Measurements from ENCODE around the gene MICALL2.

MICALL2 gene

DNA sequence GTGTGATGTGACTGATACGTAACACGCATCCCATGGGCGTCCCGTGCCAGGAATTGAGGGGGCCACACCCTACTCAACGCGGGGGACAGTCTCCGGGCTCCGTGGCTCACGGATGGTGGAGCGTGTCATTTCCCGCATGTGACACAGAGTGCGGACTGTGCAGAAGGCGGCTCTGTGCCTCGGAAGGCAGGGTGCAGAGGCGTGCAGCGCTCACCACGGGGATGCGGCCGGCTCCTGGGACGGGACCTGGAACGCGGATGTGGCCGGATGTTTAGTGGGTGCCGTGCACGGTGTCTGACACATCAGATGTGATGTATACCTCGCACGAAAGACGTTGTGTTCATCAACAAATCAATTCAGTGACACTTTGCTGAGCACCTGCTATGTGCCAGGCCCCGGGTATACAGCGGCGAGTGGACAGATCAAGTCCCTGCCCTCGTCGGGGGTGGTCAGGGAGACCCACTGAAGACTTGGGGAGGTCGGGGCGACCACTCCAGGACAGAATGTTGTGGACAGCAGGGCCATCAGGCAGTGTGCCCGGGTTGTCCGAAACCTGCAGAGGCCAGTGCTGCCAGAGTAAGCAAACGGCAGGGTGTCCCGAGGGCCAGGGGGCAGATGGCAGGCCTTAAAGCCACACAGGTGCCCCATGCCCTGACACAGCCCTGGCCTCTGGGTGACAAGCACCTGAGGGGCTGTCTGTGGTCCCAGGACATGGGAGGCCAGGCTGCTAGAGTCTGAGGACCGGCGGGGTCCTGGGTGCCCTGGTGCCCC, 38.1 kb downstream of the MICALL2 start:
- H3K9me3 ChIP-seq (ENCODE audit: control insufficient read depth, insufficient read depth, low read length), result no peaks in the 10 kb centered on the region
- H3K9ac ChIP-seq (ENCODE audit: low read depth, low read length), result no peak overlapping the region
- H3K4me1 ChIP-seq (ENCODE audit: insufficient read depth, low read length), result peaks cover 10% of the 10 kb centered on the region
- H3K36me3 ChIP-seq (ENCODE audit: insufficient read depth, low read length), result no peaks in the 10 kb centered on the region

DNA sequence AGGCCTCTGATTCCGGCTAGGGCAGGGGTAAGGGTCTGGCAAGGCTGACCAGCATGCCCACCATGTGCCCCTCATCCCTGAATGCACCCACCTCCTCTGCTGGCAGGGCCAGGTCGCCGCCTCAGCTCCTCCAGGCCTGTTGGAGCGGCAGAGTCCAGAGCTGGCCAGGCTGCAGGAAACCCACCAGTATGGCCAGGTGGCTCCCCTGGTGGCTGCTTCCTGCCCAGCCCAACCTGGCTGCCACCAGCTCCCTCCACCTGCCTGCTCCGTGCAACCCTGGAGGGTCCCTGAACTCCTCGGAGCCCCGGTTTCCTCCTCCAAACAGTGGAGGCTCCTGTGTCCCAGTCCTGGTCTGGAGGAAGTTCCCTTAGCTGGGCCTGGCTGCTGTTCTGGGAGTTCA, 39.6 kb downstream of the MICALL2 start:
- H3K4me1 ChIP-seq (ENCODE audit: insufficient read depth, low read length), result peaks cover 10% of the 10 kb centered on the region
- H3K9me3 ChIP-seq (ENCODE audit: control insufficient read depth, insufficient read depth, low read length), result no peaks in the 10 kb centered on the region
- H3K36me3 ChIP-seq (ENCODE audit: insufficient read depth, low read length), result no peaks in the 10 kb centered on the region
- H3K9ac ChIP-seq (ENCODE audit: low read depth, low read length), result no peak overlapping the region

DNA sequence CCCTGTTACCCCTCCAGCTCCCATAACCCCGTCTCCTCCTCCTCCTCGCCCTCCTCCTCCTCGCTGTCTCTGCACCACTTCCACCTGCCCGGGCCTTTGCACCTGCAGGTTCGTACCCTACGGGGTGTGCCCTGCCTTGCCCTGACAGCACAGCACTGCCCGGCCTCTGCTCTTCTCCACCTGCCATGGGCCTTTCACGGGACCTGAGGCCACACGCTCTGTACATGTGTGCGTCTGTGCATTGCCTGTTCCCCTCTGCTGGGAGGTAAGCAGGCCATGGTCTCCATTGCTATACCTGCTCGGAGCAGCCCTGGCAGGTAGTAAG, 40.0 kb downstream of the MICALL2 start:
- H3K9ac ChIP-seq (ENCODE audit: low read depth, low read length), result no peak overlapping the region

DNA sequence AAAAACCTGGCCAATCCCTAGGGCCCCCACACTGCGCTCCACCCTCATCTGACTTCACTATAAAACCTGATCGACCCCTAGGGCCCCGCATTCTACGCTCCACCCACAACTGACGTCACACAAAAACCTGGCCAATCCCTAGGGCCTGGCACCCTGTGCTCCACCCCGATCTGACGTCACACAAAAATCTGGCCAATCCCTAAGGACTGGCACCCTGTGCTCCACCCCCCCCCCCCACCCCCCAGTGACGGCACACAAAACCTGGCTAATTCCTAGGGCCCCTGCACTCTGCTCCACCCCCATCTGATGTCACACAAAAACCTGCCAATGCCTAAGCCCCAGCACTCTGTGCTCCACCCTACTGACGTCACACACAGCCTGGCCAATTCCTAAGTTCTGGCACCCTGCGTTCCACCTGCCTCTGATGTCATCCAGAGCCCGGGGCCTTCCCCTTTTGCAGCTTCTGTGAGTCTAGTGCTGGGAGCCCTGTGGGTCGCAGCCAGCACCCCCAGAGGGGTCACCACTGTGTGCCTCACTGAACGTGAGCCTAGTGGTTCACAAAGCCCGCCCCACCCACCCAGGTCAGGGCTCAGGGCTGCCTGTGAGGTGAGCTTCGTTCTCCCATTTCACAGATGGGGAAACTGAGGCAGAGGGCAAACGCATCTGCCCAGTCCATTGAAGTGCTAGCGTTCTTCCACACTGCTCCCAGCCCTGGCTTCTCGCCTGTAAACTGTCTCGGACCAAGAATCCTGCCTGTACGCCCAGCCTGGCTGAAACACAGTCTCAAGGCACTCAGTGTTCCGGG, 40.6 kb downstream of the MICALL2 start:
- H3K9ac ChIP-seq (ENCODE audit: low read depth, low read length), result no peak overlapping the region
- H3K4me1 ChIP-seq (ENCODE audit: insufficient read depth, low read length), result peaks cover 10% of the 10 kb centered on the region
- H3K36me3 ChIP-seq (ENCODE audit: insufficient read depth, low read length), result no peaks in the 10 kb centered on the region
- no peaks in the 10 kb centered on the region for H3K9me3 ChIP-seq (ENCODE audit: control insufficient read depth, insufficient read depth, low read length)

More for the DNA sequence above, 40.0 kb downstream of the MICALL2 start:
- Histone ChIP-seq H3K36me3 (ENCODE audit: insufficient read depth, low read length) (no peaks in the 10 kb centered on the region), H3K9me3 (ENCODE audit: control insufficient read depth, insufficient read depth, low read length) (no peaks in the 10 kb centered on the region), H3K4me1 (ENCODE audit: insufficient read depth, low read length) (peaks cover 10% of the 10 kb centered on the region)

DNA sequence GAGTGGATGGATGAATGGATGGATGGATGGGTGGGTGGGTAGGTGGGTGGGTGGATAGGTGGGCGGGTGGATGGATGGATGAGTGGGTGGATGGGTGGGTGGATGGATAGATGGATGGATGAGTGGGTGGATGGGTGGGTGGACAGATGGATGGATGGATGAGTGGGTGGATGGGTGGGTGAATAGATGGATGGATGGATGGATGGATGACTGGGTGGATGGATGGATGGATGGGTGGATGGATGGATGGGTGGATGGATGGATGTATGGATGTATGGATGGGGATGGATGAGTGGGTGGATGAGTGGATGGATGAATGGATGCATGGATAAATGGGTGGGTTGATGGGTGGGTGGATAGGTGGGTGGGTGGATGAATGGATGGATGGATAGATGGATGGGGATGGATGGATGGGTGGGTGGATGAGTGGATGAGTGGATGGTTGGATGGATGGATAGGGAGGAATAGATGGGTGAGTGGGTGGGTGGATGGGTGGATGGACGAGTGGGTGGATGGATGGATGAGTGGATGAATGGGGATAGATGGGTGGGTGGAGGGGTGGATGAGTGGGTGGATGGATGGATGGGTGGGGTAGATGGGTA, 43.8 kb downstream of the MICALL2 start:
- Histone ChIP-seq H3K36me3 (ENCODE audit: insufficient read depth, low read length) (no peaks in the 10 kb centered on the region), H3K4me1 (ENCODE audit: insufficient read depth, low read length) (peaks cover 6% of the 10 kb centered on the region), H3K9ac (ENCODE audit: low read depth, low read length) (no peak overlapping the region), H3K9me3 (ENCODE audit: control insufficient read depth, insufficient read depth, low read length) (no peaks in the 10 kb centered on the region)

DNA sequence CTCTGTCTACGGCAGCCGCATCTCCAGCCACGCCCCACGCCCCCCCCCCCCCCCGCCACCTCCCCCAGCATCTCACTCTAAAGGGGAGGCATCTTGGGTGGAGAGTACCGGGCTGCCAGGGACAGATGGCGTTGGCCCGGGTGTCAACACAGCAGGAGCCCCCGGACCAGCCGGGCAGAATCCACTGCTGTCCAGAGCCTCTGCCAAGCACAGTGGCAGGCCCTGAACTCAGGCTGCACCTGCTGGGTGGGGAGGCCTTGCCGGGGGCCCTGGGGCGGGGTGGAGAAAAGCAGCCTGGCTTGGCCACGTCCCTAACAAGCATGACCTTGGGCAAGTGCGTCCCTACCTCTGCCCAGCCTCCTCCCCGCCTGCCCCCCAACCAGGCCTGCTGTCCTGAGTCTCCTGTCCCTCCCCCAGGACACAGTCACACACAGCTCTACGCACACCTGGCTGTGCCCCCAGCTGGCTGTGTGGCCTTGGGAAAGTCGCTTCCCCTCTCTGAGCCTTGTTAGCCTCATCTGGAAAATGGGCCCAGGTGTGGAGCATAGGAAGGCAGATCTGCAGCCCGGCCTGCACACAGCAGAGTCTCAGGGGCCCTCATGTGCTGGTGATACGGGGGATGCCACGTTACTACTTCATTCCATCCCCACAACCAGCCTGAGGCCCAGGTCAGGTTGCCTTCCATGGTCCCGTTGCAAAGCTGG, 45.2 kb downstream of the MICALL2 start:
- H3K9me3 ChIP-seq (ENCODE audit: control insufficient read depth, insufficient read depth, low read length), result no peaks in the 10 kb centered on the region
- no peak overlapping the region for H3K9ac ChIP-seq (ENCODE audit: low read depth, low read length)
- peaks cover 6% of the 10 kb centered on the region for H3K4me1 ChIP-seq (ENCODE audit: insufficient read depth, low read length)
- H3K36me3 ChIP-seq (ENCODE audit: insufficient read depth, low read length), result no peaks in the 10 kb centered on the region

DNA sequence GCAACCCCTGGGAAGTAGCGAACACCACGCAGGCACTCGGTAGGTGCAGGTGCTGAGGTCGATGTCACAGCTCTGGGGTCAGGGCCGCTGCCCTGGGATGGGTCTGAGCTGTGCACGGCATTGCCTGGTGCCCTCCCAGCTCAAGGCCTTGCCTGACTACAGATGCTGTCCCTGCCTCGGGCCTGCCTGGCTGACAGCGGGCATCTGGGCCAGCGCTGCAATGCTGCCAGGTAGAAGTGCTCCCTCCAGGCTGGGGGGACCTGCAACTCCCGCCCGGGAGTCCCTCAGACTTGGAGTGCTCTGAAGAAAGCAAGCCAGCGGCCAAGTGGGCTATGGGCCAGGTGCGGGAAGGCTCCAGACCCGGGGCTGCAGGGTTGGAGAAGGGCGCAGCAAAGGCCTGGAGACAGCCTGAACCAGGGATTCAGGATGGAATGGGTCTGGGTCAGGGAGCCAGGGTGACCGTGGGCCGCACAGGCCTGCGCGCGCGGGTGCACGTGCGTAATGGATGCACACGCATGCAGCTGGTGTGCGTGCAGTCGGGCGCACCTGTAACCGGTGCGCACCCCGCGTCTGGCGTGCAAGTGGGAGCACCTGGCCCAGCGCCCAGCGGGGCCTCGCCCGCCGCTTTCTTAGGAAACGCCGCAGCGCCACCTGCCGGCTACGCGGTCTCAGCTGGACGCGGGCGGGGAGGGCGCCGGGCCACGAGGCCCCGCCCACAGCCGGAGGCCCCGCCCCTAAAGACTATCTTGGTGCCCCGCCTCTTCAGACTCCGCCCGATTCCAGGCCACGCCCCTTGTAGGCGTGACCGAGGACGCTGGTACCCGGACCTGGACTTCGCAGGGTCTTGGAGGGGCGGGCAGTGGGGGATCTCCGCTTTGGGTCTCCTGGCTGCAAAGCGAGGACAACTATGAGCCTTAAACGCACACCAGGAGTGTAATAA, 46.7 kb downstream of the MICALL2 start:
- Histone ChIP-seq H3K36me3 (ENCODE audit: insufficient read depth, low read length) (no peaks in the 10 kb centered on the region), H3K9ac (ENCODE audit: low read depth, low read length) (no peak overlapping the region; the same call in 1 of the 2 replicates), H3K4me1 (ENCODE audit: insufficient read depth, low read length) (no peaks in the 10 kb centered on the region; the same call in 1 of the 2 replicates), H3K9me3 (ENCODE audit: control insufficient read depth, insufficient read depth, low read length) (no peaks in the 10 kb centered on the region)

DNA sequence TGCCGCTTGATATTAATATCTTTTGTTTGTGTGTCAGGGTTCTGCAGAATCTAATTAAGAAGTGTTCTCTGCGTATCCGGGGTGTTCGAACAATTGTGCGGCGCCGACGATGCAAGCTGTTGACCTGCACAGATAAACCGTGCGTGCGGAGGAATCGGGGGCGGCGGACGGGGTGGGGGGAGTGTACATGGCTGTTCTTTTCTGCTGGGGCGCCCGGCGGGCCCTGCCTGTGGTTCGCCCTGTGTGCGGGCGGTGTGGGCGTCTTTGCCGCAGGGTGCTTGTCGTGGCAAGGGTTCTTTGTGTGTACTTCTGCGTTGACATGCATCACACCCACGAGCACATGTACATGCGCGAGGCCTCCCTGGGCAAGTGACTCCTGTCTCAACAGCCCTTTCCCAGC, 47.9 kb downstream of the MICALL2 start:
- Histone ChIP-seq H3K4me1 (ENCODE audit: insufficient read depth, low read length) (no peaks in the 10 kb centered on the region; the same call in 1 of the 2 replicates), H3K36me3 (ENCODE audit: insufficient read depth, low read length) (no peaks in the 10 kb centered on the region), H3K9ac (ENCODE audit: low read depth, low read length) (no peak overlapping the region), H3K9me3 (ENCODE audit: control insufficient read depth, insufficient read depth, low read length) (no peaks in the 10 kb centered on the region)

DNA sequence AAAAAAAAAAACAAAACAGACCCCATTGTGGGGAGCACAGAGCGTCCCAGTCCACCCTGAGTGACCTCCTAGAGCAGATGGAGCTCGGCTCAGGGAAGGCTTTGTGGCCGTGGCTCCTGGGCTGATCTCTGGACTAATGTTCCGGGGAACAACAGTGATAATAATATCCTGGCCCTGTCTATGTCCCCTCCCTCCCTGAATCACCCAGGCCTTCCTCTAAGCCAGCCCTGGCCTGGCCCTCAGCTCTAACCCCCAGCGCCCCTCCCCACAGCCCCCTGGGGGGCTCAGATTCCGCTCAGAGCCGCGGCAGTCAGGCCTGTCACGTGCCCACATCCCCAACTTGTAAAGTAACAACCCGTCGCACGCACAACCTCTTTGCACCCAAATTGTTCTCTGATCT, 48.3 kb downstream of the MICALL2 start:
- Histone ChIP-seq H3K9ac (ENCODE audit: low read depth, low read length) (no peak overlapping the region), H3K4me1 (ENCODE audit: insufficient read depth, low read length) (no peaks in the 10 kb centered on the region; the same call in 1 of the 2 replicates), H3K36me3 (ENCODE audit: insufficient read depth, low read length) (no peaks in the 10 kb centered on the region)

DNA sequence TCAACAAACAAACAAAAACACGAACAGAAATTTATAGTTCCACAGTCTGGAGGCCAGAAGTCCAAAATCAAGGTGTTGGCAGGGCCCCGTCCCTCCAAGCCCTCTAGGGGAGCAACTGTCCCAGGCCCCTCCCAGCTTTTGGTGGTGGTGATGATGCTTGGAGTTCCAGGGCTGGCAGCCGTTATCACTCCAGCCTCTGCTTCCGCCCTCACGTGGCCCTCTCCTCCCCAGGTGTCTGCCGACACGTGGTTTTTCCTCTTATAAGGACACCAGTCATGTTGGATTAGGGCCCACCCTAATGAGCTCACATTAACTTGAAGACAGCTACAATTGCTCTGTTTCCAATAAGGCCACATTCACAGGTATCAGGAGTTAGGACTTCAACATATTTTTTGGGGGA, 49.7 kb downstream of the MICALL2 start:
- no peak overlapping the region for H3K9ac ChIP-seq (ENCODE audit: low read depth, low read length)
- no peaks in the 10 kb centered on the region for H3K36me3 ChIP-seq (ENCODE audit: insufficient read depth, low read length)
- no peaks in the 10 kb centered on the region for H3K9me3 ChIP-seq (ENCODE audit: control insufficient read depth, insufficient read depth, low read length)
- H3K4me1 ChIP-seq (ENCODE audit: insufficient read depth, low read length), result no peaks in the 10 kb centered on the region; the same call in 1 of the 2 replicates

More for the DNA sequence above, 48.3 kb downstream of the MICALL2 start:
- no peaks in the 10 kb centered on the region for H3K9me3 ChIP-seq (ENCODE audit: control insufficient read depth, insufficient read depth, low read length)

DNA sequence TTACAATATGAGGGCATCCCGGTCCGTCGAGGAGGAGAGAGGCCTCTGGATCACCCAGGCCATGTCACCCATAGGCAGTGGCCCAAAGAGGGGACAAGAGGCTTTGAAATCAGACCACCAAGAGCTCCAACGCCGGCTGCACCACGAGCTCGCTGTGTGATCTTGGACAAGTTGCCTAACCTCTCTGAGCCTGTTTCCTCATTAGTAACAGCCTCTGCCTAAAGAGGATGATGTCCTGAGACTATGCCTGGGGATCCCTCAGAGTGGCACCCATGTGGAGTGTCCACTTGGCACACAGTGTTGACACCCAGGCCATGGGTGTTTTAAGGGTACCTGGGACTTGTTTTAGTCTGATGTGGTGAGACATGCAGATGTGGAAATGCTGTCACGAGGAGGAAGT, 50.8 kb downstream of the MICALL2 start:
- Histone ChIP-seq H3K9ac (ENCODE audit: low read depth, low read length) (no peak overlapping the region), H3K9me3 (ENCODE audit: control insufficient read depth, insufficient read depth, low read length) (no peaks in the 10 kb centered on the region), H3K4me1 (ENCODE audit: insufficient read depth, low read length) (no peaks in the 10 kb centered on the region; the same call in 1 of the 2 replicates), H3K36me3 (ENCODE audit: insufficient read depth, low read length) (no peaks in the 10 kb centered on the region)

DNA sequence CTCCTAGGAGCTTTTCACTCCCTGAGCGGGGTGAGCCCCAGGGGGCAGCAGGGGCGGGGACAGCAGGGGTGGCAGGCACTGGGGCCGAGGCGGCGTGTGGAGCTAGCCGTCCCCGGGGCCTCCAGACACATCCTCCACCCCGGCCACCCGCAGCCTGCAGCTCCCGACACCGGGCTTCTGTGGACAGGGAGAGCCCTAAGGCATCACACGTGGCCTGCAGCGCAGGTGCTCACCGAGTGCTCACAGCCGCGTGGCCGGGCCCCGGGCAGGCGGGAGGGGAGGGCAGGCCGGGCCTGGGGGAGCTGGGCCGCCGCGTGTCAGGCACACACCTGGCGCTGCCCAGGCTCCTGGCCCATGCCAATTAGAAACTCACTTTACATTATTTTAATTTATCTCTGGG, 51.4 kb downstream of the MICALL2 start:
- no peaks in the 10 kb centered on the region for H3K36me3 ChIP-seq (ENCODE audit: insufficient read depth, low read length)
- H3K9me3 ChIP-seq (ENCODE audit: control insufficient read depth, insufficient read depth, low read length), result no peaks in the 10 kb centered on the region
- no peaks in the 10 kb centered on the region; the same call in 1 of the 2 replicates for H3K4me1 ChIP-seq (ENCODE audit: insufficient read depth, low read length)
- no peak overlapping the region for H3K9ac ChIP-seq (ENCODE audit: low read depth, low read length)

DNA sequence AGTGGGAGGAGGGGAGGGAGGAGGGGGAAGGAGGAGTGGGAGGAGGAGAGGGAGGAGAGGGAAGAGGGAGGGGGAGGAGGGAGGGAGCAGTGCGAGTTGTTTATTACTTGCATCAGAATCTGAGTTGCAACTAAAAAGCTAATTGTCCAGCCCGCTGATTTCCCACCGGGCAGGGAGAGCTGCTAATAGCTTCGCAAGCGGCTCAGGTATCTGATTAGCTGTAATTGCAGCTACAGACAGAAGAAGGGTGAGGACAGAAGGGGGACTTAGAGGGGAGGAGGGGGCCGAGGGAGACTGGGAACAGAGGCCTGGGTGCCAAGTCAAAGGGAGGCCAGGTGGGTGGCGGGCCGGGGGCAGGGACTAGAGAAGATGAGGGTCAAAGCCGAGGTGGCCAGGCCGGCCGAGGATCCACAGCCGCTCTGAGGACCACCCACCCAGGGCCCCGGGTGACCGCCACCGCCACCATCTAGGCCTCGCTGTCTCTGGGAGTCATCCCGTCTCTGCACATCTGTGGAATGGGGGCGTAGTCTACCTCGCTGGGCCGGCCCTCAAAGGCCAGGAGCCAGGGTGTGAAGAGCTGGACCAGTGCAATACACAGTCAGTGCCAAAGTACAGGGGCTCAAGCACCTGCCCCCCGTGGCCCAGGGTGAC, 54.2 kb downstream of the MICALL2 start:
- peaks cover 6% of the 10 kb centered on the region for H3K4me1 ChIP-seq (ENCODE audit: insufficient read depth, low read length)
- H3K9ac ChIP-seq (ENCODE audit: low read depth, low read length), result no peak overlapping the region
- peaks cover 4% of the 10 kb centered on the region; the same call in 1 of the 2 replicates for H3K9me3 ChIP-seq (ENCODE audit: control insufficient read depth, insufficient read depth, low read length)
- no peaks in the 10 kb centered on the region for H3K36me3 ChIP-seq (ENCODE audit: insufficient read depth, low read length)
